GM12878 (cell line): ENCODE data around the gene ZBTB16.

ENCODE experiments used
- NFIC ChIP-seq: IDR thresholded peaks from 2 replicates; pipeline ENCODE4 v1.6.1; 2012; ENCODE audit warnings: low read depth, mild to moderate bottlenecking, inconsistent platforms, low read length, moderate library complexity
- SP1 ChIP-seq: IDR thresholded peaks from one replicate; pipeline ENCODE4 v1.6.1; 2011; ENCODE audit warnings: low read depth, low read length
- TF ChIP-seq, protein P1 (sequence below), 3 experiments: IDR thresholded peaks in 2 of 3; conservative IDR thresholded peaks in 1 of 3; 2 replicates each; pipeline ENCODE4 v1.5.1; 2011; ENCODE audit warnings: low read depth in 3 of 3, low read length in 3 of 3, mild to moderate bottlenecking in 3 of 3, control low read depth in 2 of 3, moderate library complexity in 2 of 3, inconsistent platforms in 1 of 3, mixed read lengths in 1 of 3; ENCODE audit not compliant: control insufficient read depth in 2 of 3, insufficient read depth in 1 of 3; ENCODE audit errors: extremely low read depth in 1 of 3

DNA sequence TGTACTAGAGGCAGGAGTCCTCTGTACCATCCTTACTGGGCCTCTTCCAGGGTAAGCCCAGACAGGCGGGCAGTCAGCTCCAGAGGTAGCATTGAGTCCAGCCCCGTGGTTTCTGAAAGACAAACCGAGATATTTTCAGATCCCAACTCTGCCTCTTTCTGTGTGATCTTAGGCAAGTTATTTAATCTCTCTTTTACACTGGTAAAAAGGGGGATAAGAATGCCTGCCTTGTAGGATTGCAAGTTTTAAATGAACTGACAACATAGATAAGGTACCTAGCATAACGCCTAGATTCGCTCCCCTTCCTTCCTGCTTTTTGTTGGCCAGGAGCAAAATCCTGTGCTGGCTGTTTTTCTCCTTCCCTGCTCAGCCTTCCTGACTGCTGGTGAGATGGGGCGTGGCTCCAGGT is 180.2 kb downstream of the ZBTB16 start:
- TF ChIP-seq, protein P1, sequence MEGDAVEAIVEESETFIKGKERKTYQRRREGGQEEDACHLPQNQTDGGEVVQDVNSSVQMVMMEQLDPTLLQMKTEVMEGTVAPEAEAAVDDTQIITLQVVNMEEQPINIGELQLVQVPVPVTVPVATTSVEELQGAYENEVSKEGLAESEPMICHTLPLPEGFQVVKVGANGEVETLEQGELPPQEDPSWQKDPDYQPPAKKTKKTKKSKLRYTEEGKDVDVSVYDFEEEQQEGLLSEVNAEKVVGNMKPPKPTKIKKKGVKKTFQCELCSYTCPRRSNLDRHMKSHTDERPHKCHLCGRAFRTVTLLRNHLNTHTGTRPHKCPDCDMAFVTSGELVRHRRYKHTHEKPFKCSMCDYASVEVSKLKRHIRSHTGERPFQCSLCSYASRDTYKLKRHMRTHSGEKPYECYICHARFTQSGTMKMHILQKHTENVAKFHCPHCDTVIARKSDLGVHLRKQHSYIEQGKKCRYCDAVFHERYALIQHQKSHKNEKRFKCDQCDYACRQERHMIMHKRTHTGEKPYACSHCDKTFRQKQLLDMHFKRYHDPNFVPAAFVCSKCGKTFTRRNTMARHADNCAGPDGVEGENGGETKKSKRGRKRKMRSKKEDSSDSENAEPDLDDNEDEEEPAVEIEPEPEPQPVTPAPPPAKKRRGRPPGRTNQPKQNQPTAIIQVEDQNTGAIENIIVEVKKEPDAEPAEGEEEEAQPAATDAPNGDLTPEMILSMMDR (IDR thresholded peaks at IDR 0.05 in 2 of 3, conservative IDR thresholded peaks at IDR 0.05 in 1 of 3; ENCODE audit: control insufficient read depth in 2 of 3, extremely low read depth in 1 of 3, insufficient read depth in 1 of 3, low read depth in 3 of 3, low read length in 3 of 3) = no peak
- no peak for TF ChIP-seq NFIC
- TF ChIP-seq SP1 = no peak
